SK-N-SH treated with all-trans-retinoic acid at 6 μM for 48 hours (cell line): ENCODE measurements around the gene TTC39A.

Experiments
- ATAC-seq: fragments of 200-7000 bp; cut with Tn5 transposase; 3 replicates; pipeline ENCODE4 v1.9.1; 2020; ENCODE audit warnings: mild to moderate bottlenecking, moderate library complexity
- ARNTL ChIP-seq: fragments of 450-650 bp; formaldehyde crosslinking; IDR thresholded peaks from 2 replicates; pipeline ENCODE4 v1.5.0; 2020; ENCODE audit warnings: low read depth, mild to moderate bottlenecking, moderate library complexity, borderline replicate concordance
- BACH2 ChIP-seq: fragments of 250-450 bp; sonication (Bioruptor Pico); IDR thresholded peaks from 2 replicates; pipeline ENCODE4 v1.9.0; 2021; ENCODE audit warnings: mild to moderate bottlenecking, borderline replicate concordance
- CSDC2 ChIP-seq: fragments of 250-450 bp; sonication (Bioruptor Pico); IDR thresholded peaks from 2 replicates; pipeline ENCODE4 v1.5.0; 2020; ENCODE audit warnings: mild to moderate bottlenecking, moderate library complexity
- GLIS3 ChIP-seq: fragments of 250-450 bp; sonication (Bioruptor Pico); IDR thresholded peaks from 2 replicates; pipeline ENCODE4 v1.5.0; 2020; ENCODE audit warnings: mild to moderate bottlenecking, moderate library complexity
- ISL1 ChIP-seq: fragments of 250-450 bp; sonication (Bioruptor Pico); IDR thresholded peaks from 2 replicates; pipeline ENCODE4 v2.1.2; 2022; ENCODE audit warnings: mild to moderate bottlenecking, moderate library complexity
- OSR1 ChIP-seq: fragments of 250-450 bp; sonication (Bioruptor Pico); IDR thresholded peaks from 2 replicates; pipeline ENCODE4 v1.8.0; 2022; ENCODE audit warnings: moderate library complexity, mild to moderate bottlenecking, inconsistent platforms
- RARB ChIP-seq: fragments of 250-450 bp; sonication (Bioruptor Pico); IDR thresholded peaks from 2 replicates; pipeline ENCODE4 v1.8.0; 2021; ENCODE audit warnings: mild to moderate bottlenecking, moderate library complexity
- SNAI2 ChIP-seq: fragments of 250-450 bp; sonication (Bioruptor Pico); IDR thresholded peaks from 2 replicates; pipeline ENCODE4 v1.5.0; 2020; ENCODE audit warnings: mild to moderate bottlenecking, moderate library complexity
- TCF4 ChIP-seq: fragments of 250-450 bp; sonication (Bioruptor Pico); IDR thresholded peaks from 2 replicates; pipeline ENCODE4 v1.8.0; 2021; ENCODE audit warnings: mild to moderate bottlenecking, moderate library complexity, borderline replicate concordance
- TOX ChIP-seq: fragments of 250-450 bp; sonication (Bioruptor Pico); IDR thresholded peaks from 2 replicates; pipeline ENCODE4 v1.8.0; 2021; ENCODE audit warnings: mild to moderate bottlenecking, moderate library complexity, borderline replicate concordance
- ZC3H10 ChIP-seq: fragments of 250-450 bp; sonication (Bioruptor Pico); IDR thresholded peaks from 2 replicates; pipeline ENCODE4 v1.5.1; 2021; ENCODE audit warnings: mild to moderate bottlenecking, moderate library complexity
- ZFP3 ChIP-seq: fragments of 250-450 bp; sonication (Bioruptor Pico); IDR thresholded peaks from 2 replicates; pipeline ENCODE4 v1.5.0; 2020; ENCODE audit warnings: mild to moderate bottlenecking, moderate library complexity
- ZFP30 ChIP-seq: fragments of 450-650 bp; formaldehyde crosslinking; IDR thresholded peaks from 2 replicates; pipeline ENCODE4 v1.5.0; 2022; ENCODE audit warnings: mild to moderate bottlenecking, moderate library complexity
- ZNF565 ChIP-seq: fragments of 450-650 bp; formaldehyde crosslinking; conservative IDR thresholded peaks from 2 replicates; pipeline ENCODE4 v1.5.0; 2020; ENCODE audit warnings: low read depth, mild to moderate bottlenecking, moderate library complexity
- ZNF70 ChIP-seq: fragments of 450-650 bp; formaldehyde crosslinking; IDR thresholded peaks from 2 replicates; pipeline ENCODE4 v1.5.0; 2020; ENCODE audit warnings: mild to moderate bottlenecking, moderate library complexity
- ZNF8 ChIP-seq: fragments of 450-650 bp; formaldehyde crosslinking; IDR thresholded peaks from 2 replicates; pipeline ENCODE4 v1.5.0; 2020; ENCODE audit warnings: mild to moderate bottlenecking, moderate library complexity
- TF ChIP-seq, protein P1 (sequence below): fragments of 250-450 bp; sonication (Bioruptor Pico); IDR thresholded peaks from 2 replicates; pipeline ENCODE4 v1.5.1; 2020; ENCODE audit warnings: low read depth, mild to moderate bottlenecking, moderate library complexity
- TF ChIP-seq, protein P2 (sequence below): fragments of 250-450 bp; sonication (Bioruptor Pico); IDR thresholded peaks from 2 replicates; pipeline ENCODE4 v1.5.0; 2020; ENCODE audit warnings: mild to moderate bottlenecking, moderate library complexity
- TF ChIP-seq, protein P3 (sequence below): fragments of 250-450 bp; sonication (Bioruptor Pico); IDR thresholded peaks from 2 replicates; pipeline ENCODE4 v1.8.0; 2021; ENCODE audit warnings: low read depth, mild to moderate bottlenecking, moderate library complexity, borderline replicate concordance
- TF ChIP-seq, protein P4 (sequence below): fragments of 250-450 bp; sonication (Bioruptor Pico); IDR thresholded peaks from 2 replicates; pipeline ENCODE4 v1.5.1; 2021; ENCODE audit warnings: mild to moderate bottlenecking, moderate library complexity
- TF ChIP-seq, protein P5 (sequence below): fragments of 250-450 bp; sonication (Bioruptor Pico); IDR thresholded peaks from 2 replicates; pipeline ENCODE4 v1.8.0; 2020; ENCODE audit warnings: mild to moderate bottlenecking, moderate library complexity, borderline replicate concordance

The TTC39A gene

DNA sequence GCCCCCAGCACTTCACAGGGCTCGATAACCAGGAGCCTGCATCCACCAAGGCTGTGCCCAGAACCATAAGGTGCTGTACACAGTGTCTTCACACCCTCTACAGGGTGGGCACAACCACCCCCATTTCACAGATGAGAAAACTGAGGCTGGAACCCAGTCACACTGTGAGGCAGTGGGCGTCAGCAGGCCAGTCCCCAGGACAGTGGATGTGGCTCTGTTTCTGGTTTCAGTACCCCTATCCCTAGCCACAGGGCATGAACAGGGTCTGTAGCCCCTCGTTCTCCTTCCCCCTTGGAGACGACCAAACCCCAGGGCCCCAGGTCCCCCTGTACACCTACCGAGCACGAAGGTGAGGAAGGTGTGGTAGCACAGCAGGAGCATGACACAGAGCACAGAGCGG is 27.6 kb downstream of the TTC39A start:
- TF ChIP-seq ZFP30 (no peak), OSR1 (CRISPR knock-in tag) (no peak), SNAI2 (CRISPR knock-in tag) (no peak), ZFP3 (CRISPR knock-in tag) (no peak), TOX (CRISPR knock-in tag) (no peak), ZNF565 (CRISPR knock-in tag) (no peak), BACH2 (CRISPR knock-in tag) (no peak)
- TF ChIP-seq, protein P1, sequence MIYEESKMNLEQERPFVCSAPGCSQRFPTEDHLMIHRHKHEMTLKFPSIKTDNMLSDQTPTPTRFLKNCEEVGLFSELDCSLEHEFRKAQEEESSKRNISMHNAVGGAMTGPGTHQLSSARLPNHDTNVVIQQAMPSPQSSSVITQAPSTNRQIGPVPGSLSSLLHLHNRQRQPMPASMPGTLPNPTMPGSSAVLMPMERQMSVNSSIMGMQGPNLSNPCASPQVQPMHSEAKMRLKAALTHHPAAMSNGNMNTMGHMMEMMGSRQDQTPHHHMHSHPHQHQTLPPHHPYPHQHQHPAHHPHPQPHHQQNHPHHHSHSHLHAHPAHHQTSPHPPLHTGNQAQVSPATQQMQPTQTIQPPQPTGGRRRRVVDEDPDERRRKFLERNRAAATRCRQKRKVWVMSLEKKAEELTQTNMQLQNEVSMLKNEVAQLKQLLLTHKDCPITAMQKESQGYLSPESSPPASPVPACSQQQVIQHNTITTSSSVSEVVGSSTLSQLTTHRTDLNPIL = no peak
- TF ChIP-seq, protein P2, sequence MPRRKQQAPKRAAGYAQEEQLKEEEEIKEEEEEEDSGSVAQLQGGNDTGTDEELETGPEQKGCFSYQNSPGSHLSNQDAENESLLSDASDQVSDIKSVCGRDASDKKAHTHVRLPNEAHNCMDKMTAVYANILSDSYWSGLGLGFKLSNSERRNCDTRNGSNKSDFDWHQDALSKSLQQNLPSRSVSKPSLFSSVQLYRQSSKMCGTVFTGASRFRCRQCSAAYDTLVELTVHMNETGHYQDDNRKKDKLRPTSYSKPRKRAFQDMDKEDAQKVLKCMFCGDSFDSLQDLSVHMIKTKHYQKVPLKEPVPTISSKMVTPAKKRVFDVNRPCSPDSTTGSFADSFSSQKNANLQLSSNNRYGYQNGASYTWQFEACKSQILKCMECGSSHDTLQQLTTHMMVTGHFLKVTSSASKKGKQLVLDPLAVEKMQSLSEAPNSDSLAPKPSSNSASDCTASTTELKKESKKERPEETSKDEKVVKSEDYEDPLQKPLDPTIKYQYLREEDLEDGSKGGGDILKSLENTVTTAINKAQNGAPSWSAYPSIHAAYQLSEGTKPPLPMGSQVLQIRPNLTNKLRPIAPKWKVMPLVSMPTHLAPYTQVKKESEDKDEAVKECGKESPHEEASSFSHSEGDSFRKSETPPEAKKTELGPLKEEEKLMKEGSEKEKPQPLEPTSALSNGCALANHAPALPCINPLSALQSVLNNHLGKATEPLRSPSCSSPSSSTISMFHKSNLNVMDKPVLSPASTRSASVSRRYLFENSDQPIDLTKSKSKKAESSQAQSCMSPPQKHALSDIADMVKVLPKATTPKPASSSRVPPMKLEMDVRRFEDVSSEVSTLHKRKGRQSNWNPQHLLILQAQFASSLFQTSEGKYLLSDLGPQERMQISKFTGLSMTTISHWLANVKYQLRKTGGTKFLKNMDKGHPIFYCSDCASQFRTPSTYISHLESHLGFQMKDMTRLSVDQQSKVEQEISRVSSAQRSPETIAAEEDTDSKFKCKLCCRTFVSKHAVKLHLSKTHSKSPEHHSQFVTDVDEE = no peak
- TF ChIP-seq, protein P3, sequence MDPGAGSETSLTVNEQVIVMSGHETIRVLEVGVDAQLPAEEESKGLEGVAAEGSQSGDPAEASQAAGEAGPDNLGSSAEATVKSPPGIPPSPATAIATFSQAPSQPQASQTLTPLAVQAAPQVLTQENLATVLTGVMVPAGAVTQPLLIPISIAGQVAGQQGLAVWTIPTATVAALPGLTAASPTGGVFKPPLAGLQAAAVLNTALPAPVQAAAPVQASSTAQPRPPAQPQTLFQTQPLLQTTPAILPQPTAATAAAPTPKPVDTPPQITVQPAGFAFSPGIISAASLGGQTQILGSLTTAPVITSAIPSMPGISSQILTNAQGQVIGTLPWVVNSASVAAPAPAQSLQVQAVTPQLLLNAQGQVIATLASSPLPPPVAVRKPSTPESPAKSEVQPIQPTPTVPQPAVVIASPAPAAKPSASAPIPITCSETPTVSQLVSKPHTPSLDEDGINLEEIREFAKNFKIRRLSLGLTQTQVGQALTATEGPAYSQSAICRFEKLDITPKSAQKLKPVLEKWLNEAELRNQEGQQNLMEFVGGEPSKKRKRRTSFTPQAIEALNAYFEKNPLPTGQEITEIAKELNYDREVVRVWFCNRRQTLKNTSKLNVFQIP (CRISPR knock-in tag) = no peak
- TF ChIP-seq, protein P4, sequence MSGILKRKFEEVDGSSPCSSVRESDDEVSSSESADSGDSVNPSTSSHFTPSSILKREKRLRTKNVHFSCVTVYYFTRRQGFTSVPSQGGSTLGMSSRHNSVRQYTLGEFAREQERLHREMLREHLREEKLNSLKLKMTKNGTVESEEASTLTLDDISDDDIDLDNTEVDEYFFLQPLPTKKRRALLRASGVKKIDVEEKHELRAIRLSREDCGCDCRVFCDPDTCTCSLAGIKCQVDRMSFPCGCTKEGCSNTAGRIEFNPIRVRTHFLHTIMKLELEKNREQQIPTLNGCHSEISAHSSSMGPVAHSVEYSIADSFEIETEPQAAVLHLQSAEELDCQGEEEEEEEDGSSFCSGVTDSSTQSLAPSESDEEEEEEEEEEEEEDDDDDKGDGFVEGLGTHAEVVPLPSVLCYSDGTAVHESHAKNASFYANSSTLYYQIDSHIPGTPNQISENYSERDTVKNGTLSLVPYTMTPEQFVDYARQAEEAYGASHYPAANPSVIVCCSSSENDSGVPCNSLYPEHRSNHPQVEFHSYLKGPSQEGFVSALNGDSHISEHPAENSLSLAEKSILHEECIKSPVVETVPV (CRISPR knock-in tag) = no peak
- TF ChIP-seq, protein P5, sequence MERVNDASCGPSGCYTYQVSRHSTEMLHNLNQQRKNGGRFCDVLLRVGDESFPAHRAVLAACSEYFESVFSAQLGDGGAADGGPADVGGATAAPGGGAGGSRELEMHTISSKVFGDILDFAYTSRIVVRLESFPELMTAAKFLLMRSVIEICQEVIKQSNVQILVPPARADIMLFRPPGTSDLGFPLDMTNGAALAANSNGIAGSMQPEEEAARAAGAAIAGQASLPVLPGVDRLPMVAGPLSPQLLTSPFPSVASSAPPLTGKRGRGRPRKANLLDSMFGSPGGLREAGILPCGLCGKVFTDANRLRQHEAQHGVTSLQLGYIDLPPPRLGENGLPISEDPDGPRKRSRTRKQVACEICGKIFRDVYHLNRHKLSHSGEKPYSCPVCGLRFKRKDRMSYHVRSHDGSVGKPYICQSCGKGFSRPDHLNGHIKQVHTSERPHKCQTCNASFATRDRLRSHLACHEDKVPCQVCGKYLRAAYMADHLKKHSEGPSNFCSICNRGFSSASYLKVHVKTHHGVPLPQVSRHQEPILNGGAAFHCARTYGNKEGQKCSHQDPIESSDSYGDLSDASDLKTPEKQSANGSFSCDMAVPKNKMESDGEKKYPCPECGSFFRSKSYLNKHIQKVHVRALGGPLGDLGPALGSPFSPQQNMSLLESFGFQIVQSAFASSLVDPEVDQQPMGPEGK (CRISPR knock-in tag) = no peak
- ATAC-seq = no peak

DNA sequence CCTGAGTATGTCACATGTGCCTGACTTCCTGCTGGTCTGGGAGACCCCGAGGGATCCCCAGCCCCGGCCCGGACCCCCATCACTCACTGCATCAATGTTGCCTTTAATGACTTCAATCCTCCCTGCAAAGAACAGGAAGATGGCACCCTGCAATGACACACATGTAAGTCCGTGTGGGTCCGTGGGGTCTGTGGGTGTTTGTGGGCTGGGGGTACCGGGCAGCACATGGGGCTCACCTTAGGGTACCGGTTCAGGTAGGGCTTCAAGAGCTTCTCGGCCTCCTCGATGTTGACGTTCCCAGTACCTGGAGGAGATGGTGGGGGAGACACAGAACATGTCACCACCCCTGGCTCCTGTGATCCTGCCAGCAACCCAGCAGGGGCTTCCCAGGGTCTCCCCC is 28.1 kb downstream of the TTC39A start:
- ATAC-seq = no peak
- TF ChIP-seq, protein P1 = no peak
- TF ChIP-seq, protein P4 (CRISPR knock-in tag) = no peak
- TF ChIP-seq ISL1 (CRISPR knock-in tag) (no peak), ARNTL (CRISPR knock-in tag) (no peak), ZFP30 (no peak), TCF4 (no peak), BACH2 (CRISPR knock-in tag) (no peak), TOX (CRISPR knock-in tag) (no peak), ZC3H10 (CRISPR knock-in tag) (no peak), ZNF8 (CRISPR knock-in tag) (no peak), ZNF70 (no peak), GLIS3 (no peak), OSR1 (CRISPR knock-in tag) (no peak), ZNF565 (CRISPR knock-in tag) (no peak), CSDC2 (CRISPR knock-in tag) (no peak), RARB (CRISPR knock-in tag) (no peak)
- TF ChIP-seq, protein P5 (CRISPR knock-in tag) = no peak
- TF ChIP-seq, all 23 proteins: peak for 0
